Middle frontal gyrus (tissue), 1 donor: ENCODE measurements around the gene BTG4.

Source experiments
- DNase-seq: peaks from one replicate; pipeline ENCODE4 v3.0.0-alpha.2; 2015; ENCODE audit warnings: low spot score; ENCODE audit errors: extremely low spot score

BTG4 gene

DNA sequence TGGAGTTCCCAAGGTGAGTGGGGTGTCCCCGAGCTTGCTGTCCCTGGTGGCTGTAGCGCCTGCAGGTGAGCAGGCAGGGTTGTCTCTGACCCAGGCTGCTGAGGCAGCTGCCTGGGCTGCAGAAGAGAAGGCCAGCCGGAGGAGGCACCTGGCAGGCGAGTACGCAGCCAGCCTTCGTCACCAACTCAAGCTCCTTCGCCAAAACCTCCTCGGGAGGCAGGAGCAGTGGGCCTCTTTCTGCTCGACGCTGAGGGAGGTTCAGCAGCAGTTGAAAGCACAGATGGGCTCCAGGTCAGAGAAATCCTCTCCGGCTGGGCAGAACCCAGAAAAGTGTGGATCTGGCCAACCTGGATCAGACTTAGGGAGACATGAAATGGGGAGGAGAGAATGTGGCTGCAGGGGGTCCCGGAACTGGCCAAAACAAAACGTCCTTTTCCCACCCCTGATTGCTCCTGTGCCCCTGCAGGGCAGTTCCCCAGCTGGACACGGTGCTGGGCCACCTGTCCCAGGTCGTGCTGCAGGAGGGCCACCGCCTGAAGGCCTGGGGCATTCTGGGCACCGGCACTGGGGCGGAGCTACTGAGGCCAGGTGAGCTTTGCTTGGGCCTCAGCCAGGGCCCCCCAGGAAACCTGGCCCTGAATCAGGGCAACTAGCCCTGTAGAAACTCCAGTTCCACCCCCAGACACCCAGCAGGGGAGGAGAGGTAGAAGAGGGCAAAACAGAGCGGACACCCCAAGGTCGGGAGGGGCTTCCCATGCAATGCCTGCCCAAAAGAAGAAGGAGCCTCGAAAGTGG lies 56.7 kb downstream of the BTG4 start:
- no peak for DNase-seq

DNA sequence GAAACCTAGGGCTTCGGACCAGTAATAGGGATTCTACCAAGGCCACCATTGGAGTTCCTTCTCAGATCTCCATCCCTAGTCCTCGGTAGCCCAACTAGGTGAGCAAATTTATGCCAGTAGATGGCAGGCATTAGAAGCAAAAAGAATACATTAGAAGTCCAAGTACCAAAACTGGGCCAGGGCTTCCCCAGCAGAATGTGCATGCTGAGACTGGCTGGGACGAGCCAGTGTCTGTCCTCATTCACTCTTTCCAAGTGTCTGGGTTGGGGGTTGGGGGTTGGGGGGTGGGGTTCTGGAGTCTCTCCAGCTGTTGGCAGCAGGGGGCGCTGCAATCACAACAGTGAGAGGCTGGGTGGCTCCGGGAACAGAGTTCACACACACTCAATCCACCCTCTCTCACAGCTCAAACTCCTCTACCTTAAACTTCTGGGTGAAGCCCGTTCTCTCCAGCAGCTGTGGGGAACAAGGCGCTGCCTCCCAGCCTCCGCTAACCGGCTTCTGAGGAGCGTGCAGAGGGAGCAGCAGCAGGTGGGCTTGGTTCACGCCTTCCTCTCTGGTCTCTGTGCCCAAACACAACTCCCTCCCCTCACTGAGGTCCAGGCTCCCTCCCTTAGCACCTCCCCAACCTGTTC lies 57.5 kb downstream of the BTG4 start:
- no peak for DNase-seq

DNA sequence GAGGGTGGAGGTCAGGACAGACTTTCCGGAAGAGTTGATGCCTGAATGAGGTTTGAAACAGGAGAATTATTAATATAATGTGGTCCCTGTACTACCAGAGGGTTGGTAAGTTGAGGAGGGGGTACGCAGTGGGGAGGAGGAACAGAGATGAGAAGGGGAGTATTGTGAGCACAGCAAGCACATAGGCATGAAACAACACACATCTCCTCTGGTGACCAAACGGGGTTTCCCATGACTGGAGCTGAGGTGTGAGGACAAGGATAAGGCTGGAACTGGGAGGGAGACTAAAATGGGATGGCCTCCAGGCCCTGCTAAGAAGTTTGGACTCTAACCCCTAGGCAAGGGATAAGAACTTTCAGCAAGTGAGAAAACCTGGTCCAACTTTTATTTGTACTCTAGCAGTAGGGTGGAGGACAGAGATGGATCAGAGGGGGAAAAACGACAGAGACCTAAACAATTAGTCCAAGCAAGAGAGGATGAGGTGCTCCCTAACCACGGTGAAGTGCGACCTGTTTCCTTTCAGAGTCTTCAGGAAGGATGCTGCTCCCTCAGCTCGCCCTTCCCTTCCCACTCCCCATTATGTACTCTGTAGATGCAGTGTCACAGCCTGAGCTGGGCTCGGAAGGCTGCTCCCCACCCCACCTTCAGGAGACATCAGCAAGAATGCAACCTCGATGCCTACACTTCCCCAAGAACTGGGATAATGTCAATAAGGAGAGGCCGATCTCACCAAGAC lies 59.2 kb downstream of the BTG4 start:
- no peak for DNase-seq

DNA sequence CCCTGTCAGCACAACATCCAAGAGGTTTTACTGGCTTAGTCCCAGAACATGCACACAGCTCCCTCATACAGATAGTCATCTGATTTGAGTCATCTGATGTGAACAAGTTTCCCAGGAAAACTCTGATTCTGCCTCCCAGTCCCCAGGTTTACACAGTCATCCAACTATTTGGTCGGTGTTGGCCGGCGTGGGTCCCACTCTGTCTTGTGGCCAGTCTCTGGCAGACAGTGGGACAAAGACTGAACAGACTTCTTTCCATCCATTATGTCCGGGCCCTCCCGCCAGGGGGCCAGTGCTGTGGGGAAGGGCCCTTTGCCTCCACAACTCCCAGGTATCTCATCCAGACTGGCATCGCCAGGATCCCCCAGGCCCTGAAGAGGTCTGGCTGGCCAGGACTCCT lies 60.0 kb downstream of the BTG4 start:
- no peak for DNase-seq

DNA sequence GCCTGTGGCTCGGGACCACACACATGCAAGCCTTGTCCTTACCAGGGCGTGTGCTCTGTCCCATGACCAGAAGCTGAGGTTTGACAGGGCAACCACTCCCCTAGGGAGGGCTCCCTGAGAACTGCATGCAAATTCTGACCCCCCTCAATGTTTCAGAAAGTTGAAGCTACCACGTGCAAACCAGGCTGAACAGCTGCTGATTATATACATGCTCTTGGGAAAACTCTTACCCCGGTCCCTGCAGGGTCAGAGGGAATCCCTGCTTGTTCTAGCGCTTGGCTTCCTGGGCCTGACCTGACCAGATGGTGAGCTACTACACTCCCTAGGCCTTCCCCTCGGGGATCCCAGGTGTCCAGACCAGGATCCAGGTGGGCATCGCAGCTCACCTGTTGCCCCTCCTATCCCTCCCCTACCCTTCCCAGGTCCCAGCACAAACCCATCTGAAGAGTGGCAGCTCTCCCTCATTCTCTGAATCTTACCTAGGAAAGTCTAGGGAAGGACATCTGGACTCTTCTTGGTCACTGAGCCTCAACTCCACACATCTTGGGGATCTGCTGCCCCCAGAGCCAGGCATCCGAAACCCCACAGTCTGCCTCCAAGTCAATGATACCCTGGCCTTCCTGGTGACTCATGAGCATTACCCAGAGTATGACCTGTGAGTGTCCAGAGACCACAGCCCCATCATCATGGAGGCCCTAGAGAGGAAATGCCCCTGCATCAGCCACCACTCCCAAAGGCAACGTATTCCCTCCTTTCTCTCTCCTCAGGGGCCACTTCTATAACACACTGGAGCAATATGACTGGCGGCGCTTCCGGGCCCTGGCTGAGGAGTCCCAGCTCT lies 61.5 kb downstream of the BTG4 start:
- no peak for DNase-seq

DNA sequence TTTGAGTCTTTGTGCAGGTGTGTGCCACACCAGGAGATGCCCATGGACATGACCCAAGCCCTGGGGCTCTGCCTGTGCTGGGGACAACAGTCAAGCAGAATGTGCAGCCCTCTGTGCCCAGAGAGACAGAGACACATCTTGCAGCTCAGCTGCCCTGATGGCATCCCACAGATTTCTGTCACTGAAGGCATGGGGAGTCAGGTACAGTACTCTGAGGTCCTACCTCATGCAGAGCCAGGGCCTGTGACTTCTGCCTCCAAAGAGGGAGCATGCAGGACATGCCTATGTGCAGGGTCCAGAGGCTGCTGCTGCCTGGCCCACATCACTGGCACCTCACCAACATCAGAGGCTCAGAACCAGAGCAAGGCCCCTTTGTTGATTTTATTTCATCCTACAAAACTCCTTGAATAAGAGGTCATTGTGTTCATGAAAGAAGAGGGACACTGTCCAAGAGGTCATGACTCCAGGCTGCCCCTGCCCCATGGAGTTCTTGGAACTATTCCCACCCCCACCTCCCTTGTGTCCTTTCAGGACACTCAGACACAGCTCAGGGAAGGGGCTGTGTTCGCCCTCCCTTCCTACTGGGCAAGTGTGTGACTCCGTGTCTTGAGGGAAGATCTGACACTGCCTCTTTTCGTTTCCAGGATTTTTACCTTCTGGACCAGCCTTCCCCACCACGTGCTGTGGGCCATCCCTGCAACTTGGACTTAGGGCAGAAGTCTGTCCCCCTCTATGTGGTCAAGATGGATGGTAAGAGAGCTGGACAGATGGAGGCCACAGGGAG lies 62.3 kb downstream of the BTG4 start:
- DNase-seq: no peak

DNA sequence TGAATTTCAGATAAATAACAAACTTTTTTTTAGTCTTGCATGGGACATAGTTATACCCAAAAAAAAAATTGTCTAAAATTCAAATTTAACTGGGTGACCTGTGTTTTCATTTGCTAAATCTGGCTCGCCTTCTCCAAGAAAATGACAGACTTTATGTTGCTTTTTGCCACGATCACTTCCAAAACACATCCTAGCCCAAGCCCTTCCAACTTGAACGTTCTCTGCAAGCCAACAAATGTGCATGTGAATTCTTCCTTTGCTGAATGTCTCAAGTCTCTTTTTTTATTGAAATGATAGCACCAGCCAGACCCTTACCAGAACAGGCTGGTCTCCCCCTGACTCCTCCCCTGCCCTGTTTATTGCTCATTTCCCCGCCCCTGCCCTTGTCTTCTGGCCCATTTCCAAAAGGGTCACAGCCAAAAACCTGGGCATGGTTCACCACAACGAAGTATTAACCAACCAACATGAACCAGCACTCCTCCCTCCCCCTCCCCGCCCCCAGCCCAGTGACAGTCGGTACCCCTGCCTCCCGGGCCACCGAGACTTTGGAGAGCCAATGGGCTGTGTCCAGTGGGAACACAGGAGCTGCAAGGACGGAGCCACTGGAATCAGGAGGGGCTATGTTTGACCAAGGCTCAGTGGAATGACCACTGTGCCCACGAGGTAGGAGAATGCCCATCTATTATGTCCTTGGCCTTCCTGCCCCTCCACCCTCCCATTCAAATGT lies 63.2 kb downstream of the BTG4 start:
- DNase-seq: no peak

DNA sequence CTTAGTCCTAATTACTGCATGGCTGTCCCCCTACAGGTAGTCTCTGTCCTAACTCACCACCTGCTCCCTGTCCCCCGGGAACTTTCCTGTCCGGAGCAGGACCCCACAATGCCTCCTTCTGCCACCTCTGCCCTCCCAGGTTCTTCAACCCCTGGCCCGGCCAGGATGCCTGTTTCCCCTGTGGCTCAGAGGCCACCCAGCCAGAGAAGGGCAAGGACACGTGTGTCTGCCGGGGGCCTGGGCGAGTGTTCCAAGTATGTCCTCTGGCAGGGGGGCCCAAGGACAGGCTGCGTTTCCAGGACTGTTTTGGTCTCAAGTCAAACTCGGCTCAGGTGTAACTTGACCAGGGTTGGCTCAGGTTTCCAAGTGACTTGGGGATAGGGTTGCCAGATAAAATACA lies 63.8 kb downstream of the BTG4 start:
- no peak for DNase-seq

DNA sequence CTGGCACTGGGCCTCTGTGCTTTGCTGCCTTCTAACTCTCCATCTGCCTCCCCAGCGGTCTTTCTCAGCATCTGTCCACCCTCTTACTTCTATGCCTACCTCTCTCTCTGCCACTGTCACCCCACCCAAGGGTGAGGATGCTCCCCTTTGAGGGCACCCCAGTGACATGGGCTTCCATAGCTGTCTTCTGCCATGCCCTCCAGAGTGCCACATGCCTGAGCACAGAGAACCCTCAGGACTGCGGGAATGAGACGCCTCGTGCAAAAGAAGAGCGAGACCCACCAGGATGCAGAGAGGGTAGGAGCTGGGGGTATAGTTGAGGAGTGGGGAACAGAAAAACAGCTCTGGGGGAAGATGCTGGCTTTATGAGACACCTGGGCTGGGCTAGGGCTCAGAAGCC lies 64.3 kb downstream of the BTG4 start:
- DNase-seq: no peak

DNA sequence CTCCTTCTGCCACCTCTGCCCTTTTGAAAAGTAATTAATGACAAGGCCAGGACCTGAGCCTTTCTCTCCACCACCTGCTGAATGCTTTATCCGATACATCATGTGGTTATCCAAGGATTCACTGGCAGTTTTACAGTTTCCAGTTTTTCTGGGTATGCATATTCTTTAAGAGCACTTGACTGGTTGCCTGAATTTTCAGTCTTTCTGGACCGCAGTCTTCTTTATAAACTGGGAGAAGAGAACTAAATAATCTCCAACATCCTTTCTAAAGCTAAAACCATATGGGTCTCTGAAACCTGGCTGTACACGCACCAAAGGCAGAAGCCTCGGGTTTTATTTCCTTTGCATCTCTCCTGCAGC lies 65.1 kb downstream of the BTG4 start:
- DNase-seq: no peak

DNA sequence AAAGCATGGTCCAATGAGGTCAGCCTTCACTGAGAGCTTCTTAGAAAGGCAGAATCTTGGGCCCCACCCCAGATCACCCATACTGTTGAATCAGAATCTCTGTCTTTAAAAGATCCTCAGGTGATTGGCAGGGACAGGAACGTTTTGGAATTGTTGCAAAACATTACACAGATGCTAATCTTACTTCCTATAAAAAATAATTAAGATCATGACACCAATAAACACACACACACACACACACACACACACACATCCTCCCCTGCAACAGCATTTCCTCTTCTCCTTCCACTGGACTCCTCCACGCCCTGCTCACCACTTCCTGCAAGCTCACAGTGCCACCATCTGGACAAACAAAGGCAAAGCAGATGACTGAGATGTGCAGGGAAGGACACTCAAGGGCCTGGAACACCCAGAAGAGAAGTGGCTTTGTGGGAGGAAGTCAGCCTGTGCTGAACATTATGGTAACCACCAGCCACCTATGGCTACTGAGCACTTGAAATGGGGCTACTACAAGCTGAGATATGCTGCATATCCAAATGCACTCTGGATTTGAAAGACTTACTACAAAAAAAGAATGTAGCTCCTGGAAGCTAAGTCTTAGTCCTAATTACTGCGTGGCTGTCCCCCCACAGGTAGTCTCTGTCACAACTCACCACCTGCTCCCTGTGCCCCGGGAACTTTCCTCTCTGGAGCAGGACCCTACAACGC lies 65.6 kb downstream of the BTG4 start:
- peak; percentile 67 for DNase-seq

DNA sequence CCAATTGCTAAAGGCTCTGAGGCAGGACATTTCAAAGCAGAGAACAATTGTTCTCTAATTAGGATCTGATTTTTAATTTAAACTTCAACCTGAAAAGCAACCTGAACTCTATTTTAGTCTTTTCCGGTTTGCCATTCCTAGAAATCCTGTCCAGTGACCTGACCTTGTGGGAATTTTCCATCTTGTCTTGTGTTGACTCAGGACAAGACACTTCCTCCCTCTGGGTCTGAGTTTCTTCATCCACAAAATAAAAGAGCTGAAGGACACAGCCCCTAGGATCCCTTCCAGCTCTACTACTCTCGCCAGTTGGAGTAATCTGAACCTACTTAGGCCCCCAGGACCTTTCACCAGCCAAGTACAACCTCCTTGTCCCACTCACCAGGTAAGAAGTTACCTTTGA lies 66.6 kb downstream of the BTG4 start:
- no peak for DNase-seq
